Measurements from ENCODE around the gene RPS2. TPM values are rescaled to one million over a fixed set of nuclear protein-coding genes. Genes with fewer than 3 reads are reported as not detected.
A peak's percentile ranks its signal among the peaks of the same experiment; 100 is the strongest.

Gene RPS2
- total RNA-seq, 2 experiments from 2014 or later = 2,461 to 3,120 TPM

GRCh38 chr16:1990351-1991134, 25.9 kb upstream of the RPS2 start:
- TF ChIP-seq EZH2phosphoT487 (IDR thresholded peaks at IDR 0.05; ENCODE audit: borderline replicate concordance, low read depth, low read length) = no peak
- no peak for TF ChIP-seq CTCF (conservative IDR thresholded peaks at IDR 0.05; ENCODE audit: low read length)
- ChIA-PET CTCF (ENCODE audit: unreplicated experiment) (no interaction called here), POLR2A (interaction anchor here (0.6 kb wide), 1 partner anchor 9 kb away, joined by 3 read pairs; the partner anchor contains the start of gene NOXO1)
- Histone ChIP-seq H3K27ac (ENCODE audit: low read depth, low read length, poor library complexity, severe bottlenecking) (peak overlapping the region; percentile 50), H3K4me1 (ENCODE audit: insufficient read depth, low read length, poor library complexity, severe bottlenecking) (peaks cover 36% of the 10 kb centered on the region), H3K9me2 (ENCODE audit: insufficient read depth, low read length) (no peaks in the 10 kb centered on the region), H2AFZ (ENCODE audit: low read length) (peak overlapping the region; percentile 22; the same call in 1 of the 2 replicates), H3K4me3 (ENCODE audit: low read depth, low read length, poor library complexity, severe bottlenecking) (peak overlapping the region; percentile 68), H3K79me2 (ENCODE audit: insufficient read depth, low read depth, low read length) (no peaks in the 10 kb centered on the region), H3K9me3 (ENCODE audit: low read length) (no peaks in the 10 kb centered on the region), H3K36me3 (ENCODE audit: insufficient read depth, low read length) (peaks cover 15% of the 10 kb centered on the region), H4K20me1 (ENCODE audit: insufficient read depth, low read length) (no peaks in the 10 kb centered on the region), H3K4me2 (ENCODE audit: low read length) (peak overlapping the region; percentile 80)
- DNase-seq (ENCODE audit: low spot score) = peak; percentile 58
- intact Hi-C loops (cut with micrococcal nuclease; ENCODE audit: unreplicated experiment) = no loop called here
- BruUV-seq (replicated peaks) = no TSS peak

- Histone ChIP-seq H3K9me3 (ENCODE audit: low read length) (no peaks in the 10 kb centered on the region), H3K27ac (ENCODE audit: low read depth, low read length, poor library complexity, severe bottlenecking) (no peak overlapping the region), H3K4me1 (ENCODE audit: insufficient read depth, low read length, poor library complexity, severe bottlenecking) (peaks cover 42% of the 10 kb centered on the region), H3K4me2 (ENCODE audit: low read length) (peak overlapping the region; percentile 80), H4K20me1 (ENCODE audit: insufficient read depth, low read length) (no peaks in the 10 kb centered on the region), H3K36me3 (ENCODE audit: insufficient read depth, low read length) (peaks cover 12% of the 10 kb centered on the region; the same call in 1 of the 2 replicates), H3K4me3 (ENCODE audit: low read depth, low read length, poor library complexity, severe bottlenecking) (peak overlapping the region; percentile 68), H3K9me2 (ENCODE audit: insufficient read depth, low read length) (no peaks in the 10 kb centered on the region), H3K79me2 (ENCODE audit: insufficient read depth, low read depth, low read length) (no peaks in the 10 kb centered on the region), H2AFZ (ENCODE audit: low read length) (no peak overlapping the region)
- no peak for DNase-seq (ENCODE audit: low spot score)
- CTCF ChIA-PET (ENCODE audit: unreplicated experiment) = no interaction called here
- BruUV-seq (replicated peaks) = no TSS peak
- no peak for TF ChIP-seq EZH2phosphoT487 (IDR thresholded peaks at IDR 0.05; ENCODE audit: borderline replicate concordance, low read depth, low read length)
- TF ChIP-seq CTCF (conservative IDR thresholded peaks at IDR 0.05; ENCODE audit: low read length) = no peak
- POLR2A ChIA-PET = no interaction called here
- intact Hi-C loops (cut with micrococcal nuclease; ENCODE audit: unreplicated experiment) = no loop called here
Observed at GRCh38 chr16:1990101-1990350, 25.4 kb upstream of the RPS2 start.

All from OCI-LY7 (cell line).